ENCODE results near the gene SCLY. TPM values are rescaled to one million over a fixed set of nuclear protein-coding genes. Genes with fewer than 3 reads are reported as not detected.
A peak's percentile ranks its signal among the peaks of the same experiment; 100 is the strongest.

Gene SCLY
- total RNA-seq, 1 experiment from 2014 or later, result 68.4 TPM

DNA sequence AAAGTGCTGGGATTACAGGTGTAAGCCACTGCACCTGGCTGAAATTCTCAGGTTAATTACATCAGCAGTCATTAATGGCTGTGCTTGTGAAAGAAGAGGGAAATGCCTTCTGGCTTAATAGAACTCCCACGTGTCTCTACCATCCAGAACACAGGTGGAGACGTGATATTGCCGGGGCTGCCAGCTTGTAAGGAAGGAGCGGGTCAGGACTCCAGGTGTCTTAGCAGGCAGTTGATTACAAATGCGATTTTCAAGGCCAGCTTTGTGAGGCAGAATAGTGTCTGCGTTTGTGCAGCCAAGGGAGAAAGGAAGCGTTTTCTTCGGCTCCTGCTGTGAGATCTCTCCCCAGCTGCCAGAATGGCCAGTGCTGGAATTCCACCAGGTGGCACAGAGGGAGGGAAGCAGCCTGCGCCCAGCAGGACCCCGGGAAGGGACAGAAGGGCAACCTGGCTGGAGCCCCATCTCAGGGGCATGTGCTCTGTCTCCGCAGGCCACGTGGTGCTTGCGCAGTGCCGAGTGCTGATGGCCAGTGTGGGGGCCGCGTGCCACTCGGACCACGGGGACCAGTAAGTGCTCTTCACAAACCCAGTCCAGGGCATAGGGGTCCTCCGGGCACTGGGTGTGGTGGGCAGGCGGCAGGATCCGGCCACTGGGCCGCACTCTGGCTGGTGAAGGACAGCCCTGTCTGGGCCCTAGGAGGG, 35.7 kb downstream of the SCLY start (continued):
- TF ChIP-seq, protein P1, sequence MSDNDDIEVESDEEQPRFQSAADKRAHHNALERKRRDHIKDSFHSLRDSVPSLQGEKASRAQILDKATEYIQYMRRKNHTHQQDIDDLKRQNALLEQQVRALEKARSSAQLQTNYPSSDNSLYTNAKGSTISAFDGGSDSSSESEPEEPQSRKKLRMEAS (CRISPR knock-in tag; IDR thresholded peaks at IDR 0.05), result peak; percentile 95
- TF ChIP-seq ZNF317 (CRISPR knock-in tag; IDR thresholded peaks at IDR 0.05; ENCODE audit: borderline replicate concordance, low read depth), result peak; percentile 5; the same call in 1 of the 2 replicates
- TF ChIP-seq FOXP1 (CRISPR knock-in tag; IDR thresholded peaks at IDR 0.05; ENCODE audit: borderline replicate concordance), result peak; percentile 78; the same call in 1 of the 2 replicates
- TF ChIP-seq, protein P2, sequence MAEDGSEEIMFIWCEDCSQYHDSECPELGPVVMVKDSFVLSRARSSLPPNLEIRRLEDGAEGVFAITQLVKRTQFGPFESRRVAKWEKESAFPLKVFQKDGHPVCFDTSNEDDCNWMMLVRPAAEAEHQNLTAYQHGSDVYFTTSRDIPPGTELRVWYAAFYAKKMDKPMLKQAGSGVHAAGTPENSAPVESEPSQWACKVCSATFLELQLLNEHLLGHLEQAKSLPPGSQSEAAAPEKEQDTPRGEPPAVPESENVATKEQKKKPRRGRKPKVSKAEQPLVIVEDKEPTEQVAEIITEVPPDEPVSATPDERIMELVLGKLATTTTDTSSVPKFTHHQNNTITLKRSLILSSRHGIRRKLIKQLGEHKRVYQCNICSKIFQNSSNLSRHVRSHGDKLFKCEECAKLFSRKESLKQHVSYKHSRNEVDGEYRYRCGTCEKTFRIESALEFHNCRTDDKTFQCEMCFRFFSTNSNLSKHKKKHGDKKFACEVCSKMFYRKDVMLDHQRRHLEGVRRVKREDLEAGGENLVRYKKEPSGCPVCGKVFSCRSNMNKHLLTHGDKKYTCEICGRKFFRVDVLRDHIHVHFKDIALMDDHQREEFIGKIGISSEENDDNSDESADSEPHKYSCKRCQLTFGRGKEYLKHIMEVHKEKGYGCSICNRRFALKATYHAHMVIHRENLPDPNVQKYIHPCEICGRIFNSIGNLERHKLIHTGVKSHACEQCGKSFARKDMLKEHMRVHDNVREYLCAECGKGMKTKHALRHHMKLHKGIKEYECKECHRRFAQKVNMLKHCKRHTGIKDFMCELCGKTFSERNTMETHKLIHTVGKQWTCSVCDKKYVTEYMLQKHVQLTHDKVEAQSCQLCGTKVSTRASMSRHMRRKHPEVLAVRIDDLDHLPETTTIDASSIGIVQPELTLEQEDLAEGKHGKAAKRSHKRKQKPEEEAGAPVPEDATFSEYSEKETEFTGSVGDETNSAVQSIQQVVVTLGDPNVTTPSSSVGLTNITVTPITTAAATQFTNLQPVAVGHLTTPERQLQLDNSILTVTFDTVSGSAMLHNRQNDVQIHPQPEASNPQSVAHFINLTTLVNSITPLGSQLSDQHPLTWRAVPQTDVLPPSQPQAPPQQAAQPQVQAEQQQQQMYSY (CRISPR knock-in tag; IDR thresholded peaks at IDR 0.05), result no peak
- TF ChIP-seq ZNF219 (CRISPR knock-in tag; IDR thresholded peaks at IDR 0.05; ENCODE audit: borderline replicate concordance), result 0 out of 2 replicates have a peak, but pooled peaks have one; percentile 30
- TF ChIP-seq, protein P3, sequence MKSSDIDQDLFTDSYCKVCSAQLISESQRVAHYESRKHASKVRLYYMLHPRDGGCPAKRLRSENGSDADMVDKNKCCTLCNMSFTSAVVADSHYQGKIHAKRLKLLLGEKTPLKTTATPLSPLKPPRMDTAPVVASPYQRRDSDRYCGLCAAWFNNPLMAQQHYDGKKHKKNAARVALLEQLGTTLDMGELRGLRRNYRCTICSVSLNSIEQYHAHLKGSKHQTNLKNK (CRISPR knock-in tag; IDR thresholded peaks at IDR 0.05), result no peak
- TF ChIP-seq, protein P4, sequence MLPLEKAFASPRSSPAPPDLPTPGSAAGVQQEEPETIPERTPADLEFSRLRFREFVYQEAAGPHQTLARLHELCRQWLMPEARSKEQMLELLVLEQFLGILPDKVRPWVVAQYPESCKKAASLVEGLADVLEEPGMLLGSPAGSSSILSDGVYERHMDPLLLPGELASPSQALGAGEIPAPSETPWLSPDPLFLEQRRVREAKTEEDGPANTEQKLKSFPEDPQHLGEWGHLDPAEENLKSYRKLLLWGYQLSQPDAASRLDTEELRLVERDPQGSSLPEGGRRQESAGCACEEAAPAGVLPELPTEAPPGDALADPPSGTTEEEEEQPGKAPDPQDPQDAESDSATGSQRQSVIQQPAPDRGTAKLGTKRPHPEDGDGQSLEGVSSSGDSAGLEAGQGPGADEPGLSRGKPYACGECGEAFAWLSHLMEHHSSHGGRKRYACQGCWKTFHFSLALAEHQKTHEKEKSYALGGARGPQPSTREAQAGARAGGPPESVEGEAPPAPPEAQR (CRISPR knock-in tag; IDR thresholded peaks at IDR 0.05), result 0 out of 2 replicates have a peak, but pooled peaks have one; percentile 7
- TF ChIP-seq, protein P5, sequence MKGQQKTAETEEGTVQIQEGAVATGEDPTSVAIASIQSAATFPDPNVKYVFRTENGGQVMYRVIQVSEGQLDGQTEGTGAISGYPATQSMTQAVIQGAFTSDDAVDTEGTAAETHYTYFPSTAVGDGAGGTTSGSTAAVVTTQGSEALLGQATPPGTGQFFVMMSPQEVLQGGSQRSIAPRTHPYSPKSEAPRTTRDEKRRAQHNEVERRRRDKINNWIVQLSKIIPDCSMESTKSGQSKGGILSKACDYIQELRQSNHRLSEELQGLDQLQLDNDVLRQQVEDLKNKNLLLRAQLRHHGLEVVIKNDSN (CRISPR knock-in tag; IDR thresholded peaks at IDR 0.05), result peak; percentile 64
- TF ChIP-seq, protein P6, sequence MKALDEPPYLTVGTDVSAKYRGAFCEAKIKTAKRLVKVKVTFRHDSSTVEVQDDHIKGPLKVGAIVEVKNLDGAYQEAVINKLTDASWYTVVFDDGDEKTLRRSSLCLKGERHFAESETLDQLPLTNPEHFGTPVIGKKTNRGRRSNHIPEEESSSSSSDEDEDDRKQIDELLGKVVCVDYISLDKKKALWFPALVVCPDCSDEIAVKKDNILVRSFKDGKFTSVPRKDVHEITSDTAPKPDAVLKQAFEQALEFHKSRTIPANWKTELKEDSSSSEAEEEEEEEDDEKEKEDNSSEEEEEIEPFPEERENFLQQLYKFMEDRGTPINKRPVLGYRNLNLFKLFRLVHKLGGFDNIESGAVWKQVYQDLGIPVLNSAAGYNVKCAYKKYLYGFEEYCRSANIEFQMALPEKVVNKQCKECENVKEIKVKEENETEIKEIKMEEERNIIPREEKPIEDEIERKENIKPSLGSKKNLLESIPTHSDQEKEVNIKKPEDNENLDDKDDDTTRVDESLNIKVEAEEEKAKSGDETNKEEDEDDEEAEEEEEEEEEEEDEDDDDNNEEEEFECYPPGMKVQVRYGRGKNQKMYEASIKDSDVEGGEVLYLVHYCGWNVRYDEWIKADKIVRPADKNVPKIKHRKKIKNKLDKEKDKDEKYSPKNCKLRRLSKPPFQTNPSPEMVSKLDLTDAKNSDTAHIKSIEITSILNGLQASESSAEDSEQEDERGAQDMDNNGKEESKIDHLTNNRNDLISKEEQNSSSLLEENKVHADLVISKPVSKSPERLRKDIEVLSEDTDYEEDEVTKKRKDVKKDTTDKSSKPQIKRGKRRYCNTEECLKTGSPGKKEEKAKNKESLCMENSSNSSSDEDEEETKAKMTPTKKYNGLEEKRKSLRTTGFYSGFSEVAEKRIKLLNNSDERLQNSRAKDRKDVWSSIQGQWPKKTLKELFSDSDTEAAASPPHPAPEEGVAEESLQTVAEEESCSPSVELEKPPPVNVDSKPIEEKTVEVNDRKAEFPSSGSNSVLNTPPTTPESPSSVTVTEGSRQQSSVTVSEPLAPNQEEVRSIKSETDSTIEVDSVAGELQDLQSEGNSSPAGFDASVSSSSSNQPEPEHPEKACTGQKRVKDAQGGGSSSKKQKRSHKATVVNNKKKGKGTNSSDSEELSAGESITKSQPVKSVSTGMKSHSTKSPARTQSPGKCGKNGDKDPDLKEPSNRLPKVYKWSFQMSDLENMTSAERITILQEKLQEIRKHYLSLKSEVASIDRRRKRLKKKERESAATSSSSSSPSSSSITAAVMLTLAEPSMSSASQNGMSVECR (CRISPR knock-in tag; IDR thresholded peaks at IDR 0.05; ENCODE audit: borderline replicate concordance), result no peak
- TF ChIP-seq ESRRA (CRISPR knock-in tag; IDR thresholded peaks at IDR 0.05; ENCODE audit: borderline replicate concordance), result no peak
- no peak for TF ChIP-seq ZNF232 (CRISPR knock-in tag; IDR thresholded peaks at IDR 0.05)
- TF ChIP-seq CBFB (CRISPR knock-in tag; IDR thresholded peaks at IDR 0.05; ENCODE audit: low read depth), result 0 out of 2 replicates have a peak, but pooled peaks have one; percentile 25
- peak; percentile 89; the same call in 1 of the 2 replicates for TF ChIP-seq TEAD1 (CRISPR knock-in tag; IDR thresholded peaks at IDR 0.05)
- TF ChIP-seq ZNF416 (CRISPR knock-in tag; IDR thresholded peaks at IDR 0.05), result peak; percentile 74; the same call in 1 of the 2 replicates
- TF ChIP-seq JAZF1 (CRISPR knock-in tag; IDR thresholded peaks at IDR 0.05), result no peak
- no peak for TF ChIP-seq CREM (CRISPR knock-in tag; IDR thresholded peaks at IDR 0.05)
- TF ChIP-seq, protein P7, sequence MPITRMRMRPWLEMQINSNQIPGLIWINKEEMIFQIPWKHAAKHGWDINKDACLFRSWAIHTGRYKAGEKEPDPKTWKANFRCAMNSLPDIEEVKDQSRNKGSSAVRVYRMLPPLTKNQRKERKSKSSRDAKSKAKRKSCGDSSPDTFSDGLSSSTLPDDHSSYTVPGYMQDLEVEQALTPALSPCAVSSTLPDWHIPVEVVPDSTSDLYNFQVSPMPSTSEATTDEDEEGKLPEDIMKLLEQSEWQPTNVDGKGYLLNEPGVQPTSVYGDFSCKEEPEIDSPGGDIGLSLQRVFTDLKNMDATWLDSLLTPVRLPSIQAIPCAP (CRISPR knock-in tag; IDR thresholded peaks at IDR 0.05), result no peak
- TF ChIP-seq, protein P8, sequence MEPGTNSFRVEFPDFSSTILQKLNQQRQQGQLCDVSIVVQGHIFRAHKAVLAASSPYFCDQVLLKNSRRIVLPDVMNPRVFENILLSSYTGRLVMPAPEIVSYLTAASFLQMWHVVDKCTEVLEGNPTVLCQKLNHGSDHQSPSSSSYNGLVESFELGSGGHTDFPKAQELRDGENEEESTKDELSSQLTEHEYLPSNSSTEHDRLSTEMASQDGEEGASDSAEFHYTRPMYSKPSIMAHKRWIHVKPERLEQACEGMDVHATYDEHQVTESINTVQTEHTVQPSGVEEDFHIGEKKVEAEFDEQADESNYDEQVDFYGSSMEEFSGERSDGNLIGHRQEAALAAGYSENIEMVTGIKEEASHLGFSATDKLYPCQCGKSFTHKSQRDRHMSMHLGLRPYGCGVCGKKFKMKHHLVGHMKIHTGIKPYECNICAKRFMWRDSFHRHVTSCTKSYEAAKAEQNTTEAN (CRISPR knock-in tag; IDR thresholded peaks at IDR 0.05), result peak; percentile 86
- TF ChIP-seq, protein P9, sequence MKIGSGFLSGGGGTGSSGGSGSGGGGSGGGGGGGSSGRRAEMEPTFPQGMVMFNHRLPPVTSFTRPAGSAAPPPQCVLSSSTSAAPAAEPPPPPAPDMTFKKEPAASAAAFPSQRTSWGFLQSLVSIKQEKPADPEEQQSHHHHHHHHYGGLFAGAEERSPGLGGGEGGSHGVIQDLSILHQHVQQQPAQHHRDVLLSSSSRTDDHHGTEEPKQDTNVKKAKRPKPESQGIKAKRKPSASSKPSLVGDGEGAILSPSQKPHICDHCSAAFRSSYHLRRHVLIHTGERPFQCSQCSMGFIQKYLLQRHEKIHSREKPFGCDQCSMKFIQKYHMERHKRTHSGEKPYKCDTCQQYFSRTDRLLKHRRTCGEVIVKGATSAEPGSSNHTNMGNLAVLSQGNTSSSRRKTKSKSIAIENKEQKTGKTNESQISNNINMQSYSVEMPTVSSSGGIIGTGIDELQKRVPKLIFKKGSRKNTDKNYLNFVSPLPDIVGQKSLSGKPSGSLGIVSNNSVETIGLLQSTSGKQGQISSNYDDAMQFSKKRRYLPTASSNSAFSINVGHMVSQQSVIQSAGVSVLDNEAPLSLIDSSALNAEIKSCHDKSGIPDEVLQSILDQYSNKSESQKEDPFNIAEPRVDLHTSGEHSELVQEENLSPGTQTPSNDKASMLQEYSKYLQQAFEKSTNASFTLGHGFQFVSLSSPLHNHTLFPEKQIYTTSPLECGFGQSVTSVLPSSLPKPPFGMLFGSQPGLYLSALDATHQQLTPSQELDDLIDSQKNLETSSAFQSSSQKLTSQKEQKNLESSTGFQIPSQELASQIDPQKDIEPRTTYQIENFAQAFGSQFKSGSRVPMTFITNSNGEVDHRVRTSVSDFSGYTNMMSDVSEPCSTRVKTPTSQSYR (CRISPR knock-in tag; IDR thresholded peaks at IDR 0.05), result peak; percentile 63; the same call in 1 of the 2 replicates
- no peak for TF ChIP-seq ZNF396 (CRISPR knock-in tag; IDR thresholded peaks at IDR 0.05; ENCODE audit: borderline replicate concordance)
- TF ChIP-seq GTF2I (CRISPR knock-in tag; conservative IDR thresholded peaks at IDR 0.05), result no peak
